GM12873 (cell line): ENCODE results near the gene CFAP65.

ENCODE experiments used
- CTCF ChIP-seq: IDR thresholded peaks from 2 replicates; pipeline ENCODE4 v1.5.1; 2012; ENCODE audit warnings: low read depth, mild to moderate bottlenecking, moderate library complexity, low read length, control low read depth; ENCODE audit not compliant: insufficient read depth; ENCODE audit errors: missing control alignments

CFAP65 gene

GRCh38 chr2:218959141-218959731, 82.1 kb downstream of the CFAP65 start, which contains the start of gene CDK5R2:
CDK5R2 (plus strand) TSS chr2:218959666; CDS start chr2:218959821, 155 bp downstream.
- no peak for TF ChIP-seq CTCF

DNA sequence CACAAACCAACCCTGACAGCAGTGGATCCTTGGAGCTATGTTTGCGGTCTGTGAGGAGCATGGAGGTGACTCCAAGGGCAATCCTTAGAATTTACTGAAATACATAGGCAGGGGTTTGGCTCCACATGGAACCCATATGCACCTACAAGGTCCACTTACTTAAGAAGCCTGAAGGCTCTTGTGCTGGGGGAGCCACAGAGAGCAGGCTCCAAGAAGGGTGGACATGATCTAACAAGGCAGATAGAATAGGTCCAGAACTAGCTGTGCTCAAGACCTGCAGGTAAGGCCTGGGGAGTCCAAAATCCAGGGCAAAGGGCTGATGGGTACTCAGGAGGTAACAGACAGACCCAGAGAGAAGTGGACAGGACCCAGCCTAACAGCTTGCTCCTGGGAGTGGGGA, 83.0 kb downstream of the CFAP65 start:
- TF ChIP-seq CTCF, result no peak

GRCh38 chr2:218957671-218958070, 83.6 kb downstream of the CFAP65 start:
- TF ChIP-seq CTCF, result no peak

- no peak for TF ChIP-seq CTCF
These were observed 85.3 kb downstream of the CFAP65 start for GRCh38 chr2:218956039-218956438.

DNA sequence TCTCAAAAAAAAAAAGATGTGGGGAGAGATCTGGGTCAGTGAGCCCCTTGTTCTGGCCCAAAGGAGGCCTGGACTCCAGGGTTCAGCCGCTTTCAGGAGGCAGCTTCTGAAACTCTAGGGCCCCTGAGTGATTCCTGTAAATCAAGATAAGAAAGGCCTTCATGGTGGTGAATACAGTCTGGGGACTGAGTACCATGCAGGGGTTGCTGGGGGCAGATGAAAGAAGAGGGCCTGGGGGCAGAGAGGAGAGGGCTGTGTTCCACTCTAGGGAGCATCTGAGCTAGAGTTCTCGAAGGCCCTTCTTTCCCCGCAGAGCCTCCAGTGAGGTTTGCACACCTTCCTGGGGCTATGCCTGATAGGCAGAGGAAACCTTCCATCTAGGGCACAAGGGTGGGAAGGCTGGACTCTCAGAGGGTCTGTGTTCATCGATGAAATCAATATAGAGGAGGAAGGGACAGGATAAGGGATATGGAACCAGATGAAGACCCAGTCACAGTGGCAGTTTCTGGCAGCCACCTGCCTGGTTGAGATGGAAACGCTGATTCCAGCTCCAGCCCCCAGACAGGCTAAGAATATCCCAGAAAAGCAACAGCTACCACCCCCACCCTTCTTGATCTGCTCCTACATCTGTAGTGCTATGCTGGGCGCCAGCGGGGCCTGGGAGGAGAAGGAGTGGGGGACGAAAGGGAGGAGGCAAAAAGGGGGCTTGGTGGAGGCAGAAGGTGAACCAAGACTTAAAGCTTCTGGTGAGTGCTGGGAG, 86.6 kb downstream of the CFAP65 start:
- no peak for TF ChIP-seq CTCF

GRCh38 chr2:218953366-218953954, 87.9 kb downstream of the CFAP65 start:
- TF ChIP-seq CTCF, result peak; percentile 34
